ENCODE data around the gene TMEM63C. TPM values are rescaled to one million over a fixed set of nuclear protein-coding genes. Genes with fewer than 3 reads are reported as not detected.

The TMEM63C gene
- total RNA-seq, 2 experiments from 2014 or later, result 0.79 to 6.6 TPM

GRCh38 chr14:77204907-77205306 lies 23.3 kb downstream of the TMEM63C start:
- intact Hi-C loops (cut with micrococcal nuclease; ENCODE audit: unreplicated experiment), result no loop called here
- Histone ChIP-seq H3K4me1 (ENCODE audit: insufficient read depth, low read length, poor library complexity, severe bottlenecking) (no peaks in the 10 kb centered on the region), H4K20me1 (ENCODE audit: insufficient read depth, low read length) (no peaks in the 10 kb centered on the region), H3K9me2 (ENCODE audit: insufficient read depth, low read length) (no peaks in the 10 kb centered on the region), H2AFZ (ENCODE audit: low read length) (no peak overlapping the region), H3K79me2 (ENCODE audit: insufficient read depth, low read depth, low read length) (no peaks in the 10 kb centered on the region), H3K36me3 (ENCODE audit: insufficient read depth, low read length) (no peaks in the 10 kb centered on the region), H3K4me3 (ENCODE audit: low read depth, low read length, poor library complexity, severe bottlenecking) (no peak overlapping the region), H3K4me2 (ENCODE audit: low read length) (no peak overlapping the region), H3K9me3 (ENCODE audit: low read length) (no peaks in the 10 kb centered on the region), H3K27ac (ENCODE audit: low read depth, low read length, poor library complexity, severe bottlenecking) (no peak overlapping the region)
- CTCF ChIA-PET (ENCODE audit: unreplicated experiment), result no interaction called here
- DNase-seq (ENCODE audit: low spot score), result no peak
- POLR2A ChIA-PET, result no interaction called here
- no TSS peak for BruUV-seq (replicated peaks)
- TF ChIP-seq CTCF (conservative IDR thresholded peaks at IDR 0.05; ENCODE audit: low read length) (no peak), EZH2phosphoT487 (IDR thresholded peaks at IDR 0.05; ENCODE audit: borderline replicate concordance, low read depth, low read length) (no peak)

- DNase-seq (ENCODE audit: low spot score), result no peak
- no peak overlapping the region for H2AFZ ChIP-seq (ENCODE audit: low read length)
- TF ChIP-seq CTCF (conservative IDR thresholded peaks at IDR 0.05; ENCODE audit: low read length) (no peak), EZH2phosphoT487 (IDR thresholded peaks at IDR 0.05; ENCODE audit: borderline replicate concordance, low read depth, low read length) (no peak)
- intact Hi-C loops (cut with micrococcal nuclease; ENCODE audit: unreplicated experiment), result no loop called here
- no peaks in the 10 kb centered on the region for H3K9me2 ChIP-seq (ENCODE audit: insufficient read depth, low read length)
- ChIA-PET CTCF (ENCODE audit: unreplicated experiment) (interaction anchor here (0.6 kb wide), 1 partner anchor 15 kb away, joined by 5 read pairs; no protein-coding TSS in a partner anchor), POLR2A (interaction anchor here (0.6 kb wide), 1 partner anchor 33 kb away, joined by 4 read pairs; no protein-coding TSS in a partner anchor)
- H3K4me3 ChIP-seq (ENCODE audit: low read depth, low read length, poor library complexity, severe bottlenecking), result no peak overlapping the region
- H3K4me2 ChIP-seq (ENCODE audit: low read length), result no peak overlapping the region
- H3K36me3 ChIP-seq (ENCODE audit: insufficient read depth, low read length), result no peaks in the 10 kb centered on the region
- no peak overlapping the region for H3K27ac ChIP-seq (ENCODE audit: low read depth, low read length, poor library complexity, severe bottlenecking)
- no TSS peak for BruUV-seq (replicated peaks)
- H3K9me3 ChIP-seq (ENCODE audit: low read length), result no peaks in the 10 kb centered on the region
- no peaks in the 10 kb centered on the region for H3K4me1 ChIP-seq (ENCODE audit: insufficient read depth, low read length, poor library complexity, severe bottlenecking)
- H3K79me2 ChIP-seq (ENCODE audit: insufficient read depth, low read depth, low read length), result no peaks in the 10 kb centered on the region
- no peaks in the 10 kb centered on the region for H4K20me1 ChIP-seq (ENCODE audit: insufficient read depth, low read length)
Observed at GRCh38 chr14:77205566-77205965, 24.0 kb downstream of the TMEM63C start.

GRCh38 chr14:77206261-77206824 lies 24.7 kb downstream of the TMEM63C start:
- no peaks in the 10 kb centered on the region for H3K4me1 ChIP-seq (ENCODE audit: insufficient read depth, low read length, poor library complexity, severe bottlenecking)
- ChIA-PET CTCF (ENCODE audit: unreplicated experiment) (interaction anchor here (0.6 kb wide), 2 partner anchors 14 to 51 kb away, joined by 5 to 6 read pairs; no protein-coding TSS in a partner anchor), POLR2A (no interaction called here)
- H3K4me2 ChIP-seq (ENCODE audit: low read length), result no peak overlapping the region
- TF ChIP-seq CTCF (conservative IDR thresholded peaks at IDR 0.05; ENCODE audit: low read length), result no peak
- no peak for TF ChIP-seq EZH2phosphoT487 (IDR thresholded peaks at IDR 0.05; ENCODE audit: borderline replicate concordance, low read depth, low read length)
- no peaks in the 10 kb centered on the region for H3K79me2 ChIP-seq (ENCODE audit: insufficient read depth, low read depth, low read length)
- H3K36me3 ChIP-seq (ENCODE audit: insufficient read depth, low read length), result no peaks in the 10 kb centered on the region
- H3K4me3 ChIP-seq (ENCODE audit: low read depth, low read length, poor library complexity, severe bottlenecking), result no peak overlapping the region
- no peak overlapping the region for H3K27ac ChIP-seq (ENCODE audit: low read depth, low read length, poor library complexity, severe bottlenecking)
- BruUV-seq (replicated peaks), result no TSS peak
- H2AFZ ChIP-seq (ENCODE audit: low read length), result no peak overlapping the region
- H3K9me3 ChIP-seq (ENCODE audit: low read length), result no peaks in the 10 kb centered on the region
- intact Hi-C loops (cut with micrococcal nuclease; ENCODE audit: unreplicated experiment), result no loop called here
- H3K9me2 ChIP-seq (ENCODE audit: insufficient read depth, low read length), result no peaks in the 10 kb centered on the region
- DNase-seq (ENCODE audit: low spot score), result no peak
- H4K20me1 ChIP-seq (ENCODE audit: insufficient read depth, low read length), result no peaks in the 10 kb centered on the region

Data from OCI-LY7 (cell line).